ENCODE data around the gene RUFY1. TPM values are rescaled to one million over a fixed set of nuclear protein-coding genes. Genes with fewer than 3 reads are reported as not detected.
"Not testable (repeated sequence)": the region's sequence is repeated elsewhere in the genome, so short reads cannot be mapped to it uniquely, and the experiment has no call there.

RUFY1 gene
- total RNA-seq, 2 donors from 2014 or later: 45.5 to 122 TPM

GRCh38 chr5:179623003-179623905 is 72.9 kb downstream of the RUFY1 start, which contains the start of gene HNRNPH1:
HNRNPH1 (minus strand) TSS chr5:179623671; CDS start chr5:179623133, 538 bp downstream.
- ATAC-seq (peak; percentile 80), DNase-seq (peak; percentile 91 to 98 (median 95))
- Mint-ChIP-seq H3K4me1 (peaks cover 47% of the 10 kb centered on the region), H3K27me3 (peaks cover 5% of the 10 kb centered on the region), H3K27ac (peak within 1 kb of the TSS; percentile 99), H3K36me3 (ENCODE audit: low read depth) (peaks cover 20% of the 10 kb centered on the region), H3K4me3 (peak within 1 kb of the TSS; percentile 98)
- H3K9me3 ChIP-seq (ENCODE audit: control insufficient read depth, low read length, poor library complexity, severe bottlenecking): no peaks in the 10 kb centered on the region

- peaks cover 5% of the 10 kb centered on the region for H3K27me3 Mint-ChIP-seq
- ATAC-seq (peak; percentile 10), DNase-seq (peak in 1 of 3 donors; percentile 32)
- H3K27ac Mint-ChIP-seq: peak overlapping the region; percentile 99
- peaks cover 19% of the 10 kb centered on the region for H3K36me3 Mint-ChIP-seq (ENCODE audit: low read depth)
- H3K4me1 Mint-ChIP-seq: peaks cover 44% of the 10 kb centered on the region
- peak overlapping the region; percentile 98 for H3K4me3 Mint-ChIP-seq
- no peaks in the 10 kb centered on the region for H3K9me3 ChIP-seq (ENCODE audit: control insufficient read depth, low read length, poor library complexity, severe bottlenecking)
Observed at GRCh38 chr5:179623906-179624741, 73.8 kb downstream of the RUFY1 start.

GRCh38 chr5:179624841-179625271 is 74.5 kb downstream of the RUFY1 start:
- Mint-ChIP-seq H3K36me3 (ENCODE audit: low read depth) (peaks cover 17% of the 10 kb centered on the region), H3K4me1 (peaks cover 40% of the 10 kb centered on the region), H3K27ac (peak overlapping the region; percentile 99), H3K27me3 (peaks cover 5% of the 10 kb centered on the region), H3K4me3 (peak overlapping the region; percentile 98)
- DNase-seq (no peak), ATAC-seq (no peak)
- no peaks in the 10 kb centered on the region for H3K9me3 ChIP-seq (ENCODE audit: control insufficient read depth, low read length, poor library complexity, severe bottlenecking)

- DNase-seq; H3K9me3 ChIP-seq (ENCODE audit: control insufficient read depth, low read length, poor library complexity, severe bottlenecking); H3K27ac Mint-ChIP-seq; H3K27me3 Mint-ChIP-seq; H3K4me3 Mint-ChIP-seq; H3K36me3 Mint-ChIP-seq (ENCODE audit: low read depth); H3K4me1 Mint-ChIP-seq: not testable (repeated sequence)
- ATAC-seq: peak; percentile 69
Observed at GRCh38 chr5:179633501-179634369, 83.4 kb downstream of the RUFY1 start.

GRCh38 chr5:179634370-179635172 is 84.2 kb downstream of the RUFY1 start:
- ATAC-seq: peak; percentile 98
- not testable (repeated sequence) for H3K36me3 Mint-ChIP-seq (ENCODE audit: low read depth); H3K27ac Mint-ChIP-seq; DNase-seq; H3K27me3 Mint-ChIP-seq; H3K9me3 ChIP-seq (ENCODE audit: control insufficient read depth, low read length, poor library complexity, severe bottlenecking); H3K4me3 Mint-ChIP-seq; H3K4me1 Mint-ChIP-seq

DNA sequence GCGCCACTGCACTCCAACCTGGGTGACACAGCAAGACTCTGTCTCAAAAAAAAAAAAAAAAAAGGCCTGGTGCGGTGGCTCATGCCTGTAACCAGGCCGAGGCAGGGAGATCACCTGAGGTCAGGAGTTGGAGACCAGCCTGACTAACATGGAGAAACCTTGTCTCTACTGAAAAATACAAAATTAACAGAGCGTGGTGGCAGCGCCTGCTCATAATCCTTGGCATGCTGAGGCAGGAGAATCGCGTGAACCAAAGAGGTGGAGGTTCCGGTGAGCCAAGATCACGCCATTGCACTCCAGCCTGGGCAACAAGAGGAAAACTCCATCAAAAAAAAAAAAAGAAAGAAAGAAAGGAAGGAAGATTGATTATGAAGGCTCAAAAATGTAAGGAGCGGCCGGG is 88.9 kb downstream of the RUFY1 start:
- ATAC-seq; H3K4me1 Mint-ChIP-seq; H3K27me3 Mint-ChIP-seq; H3K36me3 Mint-ChIP-seq (ENCODE audit: low read depth); H3K4me3 Mint-ChIP-seq; H3K27ac Mint-ChIP-seq; DNase-seq; H3K9me3 ChIP-seq (ENCODE audit: control insufficient read depth, low read length, poor library complexity, severe bottlenecking): not testable (repeated sequence)

GRCh38 chr5:179641745-179642144 is 91.4 kb downstream of the RUFY1 start:
- not testable (repeated sequence) for H3K27ac Mint-ChIP-seq; H3K27me3 Mint-ChIP-seq; ATAC-seq; DNase-seq; H3K4me3 Mint-ChIP-seq; H3K36me3 Mint-ChIP-seq (ENCODE audit: low read depth); H3K9me3 ChIP-seq (ENCODE audit: control insufficient read depth, low read length, poor library complexity, severe bottlenecking); H3K4me1 Mint-ChIP-seq

- not testable (repeated sequence) for H3K27me3 Mint-ChIP-seq; DNase-seq; H3K4me1 Mint-ChIP-seq; H3K9me3 ChIP-seq (ENCODE audit: control insufficient read depth, low read length, poor library complexity, severe bottlenecking); H3K27ac Mint-ChIP-seq; ATAC-seq; H3K36me3 Mint-ChIP-seq (ENCODE audit: low read depth); H3K4me3 Mint-ChIP-seq
Observed at GRCh38 chr5:179642626-179643025, 92.3 kb downstream of the RUFY1 start.

- DNase-seq; H3K9me3 ChIP-seq (ENCODE audit: control insufficient read depth, low read length, poor library complexity, severe bottlenecking); H3K4me1 Mint-ChIP-seq; H3K36me3 Mint-ChIP-seq (ENCODE audit: low read depth); ATAC-seq; H3K27ac Mint-ChIP-seq; H3K27me3 Mint-ChIP-seq; H3K4me3 Mint-ChIP-seq: not testable (repeated sequence)
Observed at GRCh38 chr5:179643141-179643920, 93.0 kb downstream of the RUFY1 start.

- H3K4me3 Mint-ChIP-seq; H3K27ac Mint-ChIP-seq; H3K27me3 Mint-ChIP-seq; H3K4me1 Mint-ChIP-seq; ATAC-seq; DNase-seq; H3K9me3 ChIP-seq (ENCODE audit: control insufficient read depth, low read length, poor library complexity, severe bottlenecking); H3K36me3 Mint-ChIP-seq (ENCODE audit: low read depth): not testable (repeated sequence)
Observed at GRCh38 chr5:179644766-179645165, 94.4 kb downstream of the RUFY1 start.

DNA sequence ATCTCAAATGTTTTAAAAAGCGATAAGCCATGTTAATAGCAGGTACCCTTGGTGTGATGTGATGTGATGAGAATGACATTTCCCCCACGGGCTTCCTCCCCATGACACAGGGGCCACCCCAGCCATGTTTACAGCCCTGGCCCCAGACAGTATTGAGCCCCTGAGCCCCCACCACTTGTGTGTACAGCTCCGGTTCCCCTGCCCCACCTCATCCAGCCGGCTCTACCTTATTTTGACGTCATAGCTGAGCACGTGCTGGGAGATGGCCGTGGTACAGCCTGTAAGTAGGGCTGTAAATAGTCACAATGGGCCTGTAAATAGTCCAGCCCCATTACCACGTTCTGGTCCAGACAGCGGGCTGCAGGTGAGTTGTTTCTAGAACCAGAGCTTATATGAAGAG is 98.1 kb downstream of the RUFY1 start:
- Mint-ChIP-seq H3K4me3 (no peak overlapping the region), H3K27me3 (no peaks in the 10 kb centered on the region), H3K4me1 (no peaks in the 10 kb centered on the region), H3K27ac (no peak overlapping the region), H3K36me3 (ENCODE audit: low read depth) (no peaks in the 10 kb centered on the region)
- ATAC-seq: no peak
- H3K9me3 ChIP-seq (ENCODE audit: control insufficient read depth, low read length, poor library complexity, severe bottlenecking): no peaks in the 10 kb centered on the region
- DNase-seq: no peak

Measured in T-helper 17 cell (primary cell).